HepG2 (cell line): Measurements from ENCODE around the gene BRSK2.

Experiments
- CAMTA2 ChIP-seq: sonication (generic); formaldehyde crosslinking; IDR thresholded peaks from 2 replicates; pipeline ENCODE4 v1.4.0; 2020; ENCODE audit warnings: mild to moderate bottlenecking, missing genetic modification reagents, borderline replicate concordance
- EP300 ChIP-seq, 3 experiments: sonication (generic) in 1 of 3; formaldehyde crosslinking in 1 of 3; IDR thresholded peaks; 2 replicates each; pipeline versions ENCODE4 v1.5.1 to v1.6.1; 2011 to 2020; ENCODE audit warnings: low read depth in 2 of 3, low read length in 2 of 3, borderline replicate concordance in 1 of 3, improper control_type of control experiment in 1 of 3, mild to moderate bottlenecking in 1 of 3, missing genetic modification reagents in 1 of 3, moderate library complexity in 1 of 3
- KDM1A ChIP-seq: IDR thresholded peaks from 2 replicates; pipeline ENCODE4 v1.6.1; 2016; ENCODE audit warnings: missing compliant biosample characterization
- MLLT10 ChIP-seq: sonication (generic); formaldehyde crosslinking; IDR thresholded peaks from 2 replicates; pipeline ENCODE4 v1.4.0; 2020; ENCODE audit warnings: missing genetic modification reagents
- ZNF24 ChIP-seq: fragments of 450-650 bp; IDR thresholded peaks from 2 replicates; pipeline ENCODE4 v1.6.1; 2017; ENCODE audit warnings: antibody characterized with exemption, mild to moderate bottlenecking
- TF ChIP-seq, protein P1 (sequence below): sonication (generic); formaldehyde crosslinking; IDR thresholded peaks from 2 replicates; pipeline ENCODE4 v1.5.0; 2020; ENCODE audit warnings: mild to moderate bottlenecking, missing genetic modification reagents, moderate library complexity
- TF ChIP-seq, protein P2 (sequence below), 2 experiments: IDR thresholded peaks; 2 replicates each; pipeline ENCODE4 v1.6.1; 2011 to 2012; ENCODE audit warnings: low read length in 2 of 2, borderline replicate concordance in 1 of 2, low read depth in 1 of 2, mild to moderate bottlenecking in 1 of 2, moderate library complexity in 1 of 2

GRCh38 chr11:1479678-1480118 is 90.0 kb downstream of the BRSK2 start:
- TF ChIP-seq EP300 (IDR thresholded peaks at IDR 0.05; ENCODE audit: low read depth in 2 of 2, low read length in 2 of 2): no peak
- no peak for TF ChIP-seq EP300 (CRISPR knock-in tag; IDR thresholded peaks at IDR 0.05; ENCODE audit: borderline replicate concordance)
- TF ChIP-seq, protein P1, sequence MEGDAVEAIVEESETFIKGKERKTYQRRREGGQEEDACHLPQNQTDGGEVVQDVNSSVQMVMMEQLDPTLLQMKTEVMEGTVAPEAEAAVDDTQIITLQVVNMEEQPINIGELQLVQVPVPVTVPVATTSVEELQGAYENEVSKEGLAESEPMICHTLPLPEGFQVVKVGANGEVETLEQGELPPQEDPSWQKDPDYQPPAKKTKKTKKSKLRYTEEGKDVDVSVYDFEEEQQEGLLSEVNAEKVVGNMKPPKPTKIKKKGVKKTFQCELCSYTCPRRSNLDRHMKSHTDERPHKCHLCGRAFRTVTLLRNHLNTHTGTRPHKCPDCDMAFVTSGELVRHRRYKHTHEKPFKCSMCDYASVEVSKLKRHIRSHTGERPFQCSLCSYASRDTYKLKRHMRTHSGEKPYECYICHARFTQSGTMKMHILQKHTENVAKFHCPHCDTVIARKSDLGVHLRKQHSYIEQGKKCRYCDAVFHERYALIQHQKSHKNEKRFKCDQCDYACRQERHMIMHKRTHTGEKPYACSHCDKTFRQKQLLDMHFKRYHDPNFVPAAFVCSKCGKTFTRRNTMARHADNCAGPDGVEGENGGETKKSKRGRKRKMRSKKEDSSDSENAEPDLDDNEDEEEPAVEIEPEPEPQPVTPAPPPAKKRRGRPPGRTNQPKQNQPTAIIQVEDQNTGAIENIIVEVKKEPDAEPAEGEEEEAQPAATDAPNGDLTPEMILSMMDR: no peak
- no peak for TF ChIP-seq MLLT10
- TF ChIP-seq, protein P2, sequence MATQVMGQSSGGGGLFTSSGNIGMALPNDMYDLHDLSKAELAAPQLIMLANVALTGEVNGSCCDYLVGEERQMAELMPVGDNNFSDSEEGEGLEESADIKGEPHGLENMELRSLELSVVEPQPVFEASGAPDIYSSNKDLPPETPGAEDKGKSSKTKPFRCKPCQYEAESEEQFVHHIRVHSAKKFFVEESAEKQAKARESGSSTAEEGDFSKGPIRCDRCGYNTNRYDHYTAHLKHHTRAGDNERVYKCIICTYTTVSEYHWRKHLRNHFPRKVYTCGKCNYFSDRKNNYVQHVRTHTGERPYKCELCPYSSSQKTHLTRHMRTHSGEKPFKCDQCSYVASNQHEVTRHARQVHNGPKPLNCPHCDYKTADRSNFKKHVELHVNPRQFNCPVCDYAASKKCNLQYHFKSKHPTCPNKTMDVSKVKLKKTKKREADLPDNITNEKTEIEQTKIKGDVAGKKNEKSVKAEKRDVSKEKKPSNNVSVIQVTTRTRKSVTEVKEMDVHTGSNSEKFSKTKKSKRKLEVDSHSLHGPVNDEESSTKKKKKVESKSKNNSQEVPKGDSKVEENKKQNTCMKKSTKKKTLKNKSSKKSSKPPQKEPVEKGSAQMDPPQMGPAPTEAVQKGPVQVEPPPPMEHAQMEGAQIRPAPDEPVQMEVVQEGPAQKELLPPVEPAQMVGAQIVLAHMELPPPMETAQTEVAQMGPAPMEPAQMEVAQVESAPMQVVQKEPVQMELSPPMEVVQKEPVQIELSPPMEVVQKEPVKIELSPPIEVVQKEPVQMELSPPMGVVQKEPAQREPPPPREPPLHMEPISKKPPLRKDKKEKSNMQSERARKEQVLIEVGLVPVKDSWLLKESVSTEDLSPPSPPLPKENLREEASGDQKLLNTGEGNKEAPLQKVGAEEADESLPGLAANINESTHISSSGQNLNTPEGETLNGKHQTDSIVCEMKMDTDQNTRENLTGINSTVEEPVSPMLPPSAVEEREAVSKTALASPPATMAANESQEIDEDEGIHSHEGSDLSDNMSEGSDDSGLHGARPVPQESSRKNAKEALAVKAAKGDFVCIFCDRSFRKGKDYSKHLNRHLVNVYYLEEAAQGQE (IDR thresholded peaks at IDR 0.05; ENCODE audit: borderline replicate concordance in 1 of 2, low read depth in 1 of 2, low read length in 2 of 2): no peak
- TF ChIP-seq KDM1A (CRISPR knock-in tag): no peak
- no peak for TF ChIP-seq CAMTA2 (CRISPR knock-in tag)
- no peak for TF ChIP-seq ZNF24
